Testis (tissue), 2 donors: Measurements from ENCODE around the gene SPATA13.

ENCODE experiments used
- POLR2A ChIP-seq: fragments of 450-650 bp; IDR thresholded peaks from one replicate; pipeline ENCODE4 v1.6.1; 2017; ENCODE audit warnings: antibody characterized with exemption, mild to moderate bottlenecking, moderate library complexity
- TF ChIP-seq, protein P1 (sequence below), 3 experiments: fragments of 450-650 bp in 2 of 3; fragments of 200-600 bp in 1 of 3; sonication (generic) in 1 of 3; IDR thresholded peaks; one replicate each; pipeline ENCODE4 v1.5.1; 2016 to 2019; ENCODE audit warnings: antibody characterized with exemption in 3 of 3, mild to moderate bottlenecking in 2 of 3, moderate library complexity in 1 of 3

DNA sequence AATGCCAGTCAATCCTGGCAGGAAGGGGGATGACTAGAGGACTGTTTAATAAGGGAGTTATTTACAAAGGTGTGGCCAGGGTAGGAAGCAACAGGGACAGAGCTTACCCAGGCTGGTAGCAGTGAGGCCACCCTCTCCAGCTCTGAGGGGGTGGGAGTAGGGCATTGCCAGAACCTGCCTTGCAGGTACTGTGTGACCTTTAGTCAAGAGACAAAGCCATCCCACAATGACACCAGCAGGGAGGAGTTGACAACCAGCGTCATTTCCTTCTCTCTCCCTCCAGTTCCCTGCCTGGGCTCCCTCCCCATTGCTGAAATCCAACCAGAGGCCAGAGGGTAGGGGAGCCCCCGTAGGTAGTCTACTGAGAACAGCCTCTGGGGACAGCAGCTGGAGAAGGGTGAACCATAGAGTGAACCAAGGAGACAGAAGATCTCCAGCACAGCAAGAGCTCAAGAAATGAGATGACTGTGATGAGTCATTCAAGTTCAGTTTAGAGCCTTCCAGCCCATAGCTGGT is 33.3 kb upstream of the SPATA13 start:
- TF ChIP-seq, protein P1, sequence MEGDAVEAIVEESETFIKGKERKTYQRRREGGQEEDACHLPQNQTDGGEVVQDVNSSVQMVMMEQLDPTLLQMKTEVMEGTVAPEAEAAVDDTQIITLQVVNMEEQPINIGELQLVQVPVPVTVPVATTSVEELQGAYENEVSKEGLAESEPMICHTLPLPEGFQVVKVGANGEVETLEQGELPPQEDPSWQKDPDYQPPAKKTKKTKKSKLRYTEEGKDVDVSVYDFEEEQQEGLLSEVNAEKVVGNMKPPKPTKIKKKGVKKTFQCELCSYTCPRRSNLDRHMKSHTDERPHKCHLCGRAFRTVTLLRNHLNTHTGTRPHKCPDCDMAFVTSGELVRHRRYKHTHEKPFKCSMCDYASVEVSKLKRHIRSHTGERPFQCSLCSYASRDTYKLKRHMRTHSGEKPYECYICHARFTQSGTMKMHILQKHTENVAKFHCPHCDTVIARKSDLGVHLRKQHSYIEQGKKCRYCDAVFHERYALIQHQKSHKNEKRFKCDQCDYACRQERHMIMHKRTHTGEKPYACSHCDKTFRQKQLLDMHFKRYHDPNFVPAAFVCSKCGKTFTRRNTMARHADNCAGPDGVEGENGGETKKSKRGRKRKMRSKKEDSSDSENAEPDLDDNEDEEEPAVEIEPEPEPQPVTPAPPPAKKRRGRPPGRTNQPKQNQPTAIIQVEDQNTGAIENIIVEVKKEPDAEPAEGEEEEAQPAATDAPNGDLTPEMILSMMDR (IDR thresholded peaks at IDR 0.05) = no peak
- no peak for TF ChIP-seq POLR2A
